GM21786 (cell line): ENCODE data around the gene SLC22A15.
"Not testable (repeated sequence)": the region's sequence is repeated elsewhere in the genome, so short reads cannot be mapped to it uniquely, and the experiment has no call there.

Source experiments
- ATAC-seq: cut with Tn5 transposase; IDR thresholded peaks from one replicate; pipeline ENCODE4 v1.9.1; 2021; ENCODE audit not compliant: unreplicated experiment

SLC22A15 gene

GRCh38 chr1:115976062-115976920 lies at the start of gene SLC22A15:
SLC22A15 (plus strand) TSS chr1:115976513; CDS start chr1:115976628, 115 bp downstream.
- peak; percentile 89 for ATAC-seq

- no peak for ATAC-seq
Measured at GRCh38 chr1:115927971-115928370, 48.3 kb upstream of the SLC22A15 start.

GRCh38 chr1:115929881-115930280 lies 46.4 kb upstream of the SLC22A15 start:
- no peak for ATAC-seq

- no peak for ATAC-seq
Measured at GRCh38 chr1:115933625-115934024, 42.7 kb upstream of the SLC22A15 start.

- no peak for ATAC-seq
Measured at GRCh38 chr1:115939455-115939854, 36.9 kb upstream of the SLC22A15 start.

- no peak for ATAC-seq
Measured at GRCh38 chr1:115946116-115946515, 30.2 kb upstream of the SLC22A15 start.

- ATAC-seq: no peak
Measured at GRCh38 chr1:115949156-115949555, 27.2 kb upstream of the SLC22A15 start.

- ATAC-seq: no peak
Measured at GRCh38 chr1:115951560-115951959, 24.8 kb upstream of the SLC22A15 start.

- ATAC-seq: no peak
Measured at GRCh38 chr1:115952547-115952946, 23.8 kb upstream of the SLC22A15 start.

GRCh38 chr1:115953180-115953579 lies 23.1 kb upstream of the SLC22A15 start:
- ATAC-seq: no peak

GRCh38 chr1:115954684-115955083 lies 21.6 kb upstream of the SLC22A15 start:
- ATAC-seq: no peak

GRCh38 chr1:115955228-115955627 lies 21.1 kb upstream of the SLC22A15 start:
- ATAC-seq: no peak

GRCh38 chr1:115958866-115959265 lies 17.4 kb upstream of the SLC22A15 start:
- ATAC-seq: no peak

GRCh38 chr1:115969509-115969908 lies 6.8 kb upstream of the SLC22A15 start:
- no peak for ATAC-seq

- ATAC-seq: not testable (repeated sequence)
Measured at GRCh38 chr1:115971778-115972177, 4.5 kb upstream of the SLC22A15 start.

GRCh38 chr1:115973154-115973553 lies 3.2 kb upstream of the SLC22A15 start:
- no peak for ATAC-seq

- no peak for ATAC-seq
Measured at GRCh38 chr1:115975569-115976061, 698 bp upstream of the SLC22A15 start.

GRCh38 chr1:115976921-115977498 lies 697 bp downstream of the SLC22A15 start:
- no peak for ATAC-seq

GRCh38 chr1:115977499-115978258 lies 1.4 kb downstream of the SLC22A15 start:
- ATAC-seq: no peak

GRCh38 chr1:115978292-115978941 lies 2.1 kb downstream of the SLC22A15 start:
- no peak for ATAC-seq

- ATAC-seq: no peak
Measured at GRCh38 chr1:115980156-115980555, 3.8 kb downstream of the SLC22A15 start.
